T-helper 22 cell (primary cell): ENCODE data around the gene MARCO.
"Not testable (repeated sequence)": the region's sequence is repeated elsewhere in the genome, so short reads cannot be mapped to it uniquely, and the experiment has no call there.

Experiments
- DNase-seq: peaks from one replicate; pipeline ENCODE4 v3.0.0-alpha.2; 2020; ENCODE audit warnings: low read depth

Gene MARCO

GRCh38 chr2:119006441-119006840, 64.4 kb downstream of the MARCO start:
- no peak for DNase-seq

- no peak for DNase-seq
These were observed 66.1 kb downstream of the MARCO start for GRCh38 chr2:119008108-119008507.

GRCh38 chr2:119009110-119009509, 67.1 kb downstream of the MARCO start:
- no peak for DNase-seq

- DNase-seq, result no peak
These were observed 68.3 kb downstream of the MARCO start for GRCh38 chr2:119010336-119010735.

GRCh38 chr2:119011162-119011909, 69.3 kb downstream of the MARCO start:
- DNase-seq, result no peak

GRCh38 chr2:119011910-119012209, 69.9 kb downstream of the MARCO start:
- DNase-seq, result no peak

GRCh38 chr2:119012345-119013301, 70.6 kb downstream of the MARCO start:
- no peak for DNase-seq

- DNase-seq, result no peak
These were observed 71.7 kb downstream of the MARCO start for GRCh38 chr2:119013671-119014070.

- DNase-seq, result no peak
These were observed 73.9 kb downstream of the MARCO start for GRCh38 chr2:119015845-119016244.

- DNase-seq, result no peak
These were observed 77.5 kb downstream of the MARCO start for GRCh38 chr2:119019521-119019920.

GRCh38 chr2:119022678-119023077, 80.7 kb downstream of the MARCO start:
- no peak for DNase-seq

- DNase-seq, result no peak
These were observed 81.5 kb downstream of the MARCO start for GRCh38 chr2:119023534-119023933.

GRCh38 chr2:119024152-119024551, 82.2 kb downstream of the MARCO start:
- no peak for DNase-seq

- no peak for DNase-seq
These were observed 82.6 kb downstream of the MARCO start for GRCh38 chr2:119024568-119024967.

GRCh38 chr2:119025013-119025412, 83.0 kb downstream of the MARCO start:
- no peak for DNase-seq

GRCh38 chr2:119025762-119026351, 83.9 kb downstream of the MARCO start:
- DNase-seq, result no peak

GRCh38 chr2:119026890-119027289, 84.9 kb downstream of the MARCO start:
- DNase-seq, result no peak

- DNase-seq, result no peak
These were observed 86.6 kb downstream of the MARCO start for GRCh38 chr2:119028327-119029174.

GRCh38 chr2:119029297-119029696, 87.3 kb downstream of the MARCO start:
- DNase-seq, result no peak

- not testable (repeated sequence) for DNase-seq
These were observed 95.9 kb downstream of the MARCO start for GRCh38 chr2:119037922-119038321.

GRCh38 chr2:119040730-119041129, 98.7 kb downstream of the MARCO start:
- DNase-seq, result no peak
